ENCODE data around the gene FUBP1. TPM values are rescaled to one million over a fixed set of nuclear protein-coding genes. Genes with fewer than 3 reads are reported as not detected.

Gene FUBP1
- total RNA-seq, 1 experiment from 2014 or later = 271 TPM

DNA sequence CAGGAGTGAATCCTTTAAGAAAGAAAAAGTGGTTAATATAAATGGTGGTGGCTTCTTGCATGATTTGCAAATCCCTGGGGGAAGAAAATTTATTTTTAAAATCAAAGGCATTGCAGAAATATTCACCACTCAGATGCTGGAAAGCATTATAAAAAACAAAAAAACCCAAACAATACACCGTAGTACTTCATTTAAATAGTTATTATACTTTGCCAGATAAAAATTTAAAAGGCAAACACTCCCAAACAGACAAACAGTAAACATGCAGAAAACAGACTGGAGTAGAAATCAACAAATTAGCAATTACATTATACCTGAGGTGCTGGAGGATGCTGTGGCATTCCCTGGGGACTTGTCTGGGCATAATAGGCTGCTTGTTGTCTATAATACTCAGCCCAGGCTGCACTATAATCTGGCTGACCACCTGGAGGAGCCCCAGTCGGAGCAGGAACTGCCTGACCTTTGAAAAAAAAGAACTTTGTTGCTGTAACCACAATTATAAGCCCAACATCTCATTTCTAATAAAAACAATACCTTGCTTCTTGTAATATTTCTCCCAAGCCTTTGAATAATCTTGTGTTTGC, 29.9 kb downstream of the FUBP1 start:
- no peaks in the 10 kb centered on the region for H3K27me3 ChIP-seq (ENCODE audit: insufficient read depth, low read length)
- no peak overlapping the region for H3K23ac ChIP-seq (ENCODE audit: insufficient read length, low read depth, low read length)
- no peak overlapping the region for H3K56ac ChIP-seq (ENCODE audit: insufficient read length, low read depth, low read length)
- no peak overlapping the region for H3K4ac ChIP-seq (ENCODE audit: low read depth, low read length)
- H3T11ph ChIP-seq (ENCODE audit: low read length) = no peak overlapping the region
- no peak overlapping the region for H2BK12ac ChIP-seq (ENCODE audit: insufficient read length, low read depth, low read length)
- H4K8ac ChIP-seq (replicated peaks; ENCODE audit: insufficient read length, low read depth, low read length) = no peak overlapping the region
- no peak overlapping the region for H2BK5ac ChIP-seq (ENCODE audit: insufficient read length, low read length)
- no peak overlapping the region for H4K91ac ChIP-seq (ENCODE audit: insufficient read length, low read depth, low read length)
- H2BK20ac ChIP-seq (ENCODE audit: low read depth, low read length, poor library complexity, severe bottlenecking) = no peak overlapping the region
- no peak for DNase-seq
- H2AK5ac ChIP-seq (ENCODE audit: insufficient read length, low read length) = no peak overlapping the region
- no peaks in the 10 kb centered on the region for H3K79me1 ChIP-seq (ENCODE audit: insufficient read depth, low read depth, low read length, poor library complexity, severe bottlenecking)
- Mint-ChIP-seq H3K36me3 (ENCODE audit: insufficient read depth in 1 of 3, low read depth in 3 of 3) (peaks cover 34 to 81% (median 78%) of the 10 kb centered on the region in 3 experiments; a peak in 6 of 7 replicates), H3K27me3 (ENCODE audit: low read depth) (no peaks in the 10 kb centered on the region), H3K4me3 (no peak overlapping the region), H3K27ac (peak overlapping the region in 2 of 3 experiments; percentile 39 to 47; a peak in 2 of 7 replicates), H3K9me3 (no peaks in the 10 kb centered on the region), H3K4me1 (no peaks in the 10 kb centered on the region)
- WGBS (ENCODE audit: extremely low coverage, insufficient read length, low lambda C conversion rate) = no CpG with 5 or more reads among the region's 2 CpGs
- no peaks in the 10 kb centered on the region for H3K23me2 ChIP-seq (ENCODE audit: insufficient read length, low read depth, low read length, poor library complexity, severe bottlenecking)
- no peak overlapping the region for H3K14ac ChIP-seq (ENCODE audit: insufficient read depth, low read length)
- H3K27ac ChIP-seq (ENCODE audit: insufficient read length, low read depth, low read length) = no peak overlapping the region
- H3K18ac ChIP-seq (ENCODE audit: insufficient read length, low read depth, low read length) = no peak overlapping the region
- no peaks in the 10 kb centered on the region for H3K9me3 ChIP-seq (ENCODE audit: control insufficient read depth, low read depth, low read length)
- no peaks in the 10 kb centered on the region for H3K79me2 ChIP-seq (ENCODE audit: insufficient read depth, low read length)
- no peak overlapping the region for H2BK120ac ChIP-seq (ENCODE audit: low read depth, low read length, poor library complexity, severe bottlenecking)
- H4K5ac ChIP-seq (ENCODE audit: insufficient read length, low read depth, low read length) = no peak overlapping the region
- no peak overlapping the region for H3K4me2 ChIP-seq (ENCODE audit: insufficient read depth, insufficient read length, low read length)
- H2AFZ ChIP-seq (ENCODE audit: low read length) = no peak overlapping the region
- H3K4me1 ChIP-seq (ENCODE audit: insufficient read depth, low read length) = no peaks in the 10 kb centered on the region
- H2BK15ac ChIP-seq (ENCODE audit: low read depth, low read length) = no peak overlapping the region
- TF ChIP-seq, protein P1, sequence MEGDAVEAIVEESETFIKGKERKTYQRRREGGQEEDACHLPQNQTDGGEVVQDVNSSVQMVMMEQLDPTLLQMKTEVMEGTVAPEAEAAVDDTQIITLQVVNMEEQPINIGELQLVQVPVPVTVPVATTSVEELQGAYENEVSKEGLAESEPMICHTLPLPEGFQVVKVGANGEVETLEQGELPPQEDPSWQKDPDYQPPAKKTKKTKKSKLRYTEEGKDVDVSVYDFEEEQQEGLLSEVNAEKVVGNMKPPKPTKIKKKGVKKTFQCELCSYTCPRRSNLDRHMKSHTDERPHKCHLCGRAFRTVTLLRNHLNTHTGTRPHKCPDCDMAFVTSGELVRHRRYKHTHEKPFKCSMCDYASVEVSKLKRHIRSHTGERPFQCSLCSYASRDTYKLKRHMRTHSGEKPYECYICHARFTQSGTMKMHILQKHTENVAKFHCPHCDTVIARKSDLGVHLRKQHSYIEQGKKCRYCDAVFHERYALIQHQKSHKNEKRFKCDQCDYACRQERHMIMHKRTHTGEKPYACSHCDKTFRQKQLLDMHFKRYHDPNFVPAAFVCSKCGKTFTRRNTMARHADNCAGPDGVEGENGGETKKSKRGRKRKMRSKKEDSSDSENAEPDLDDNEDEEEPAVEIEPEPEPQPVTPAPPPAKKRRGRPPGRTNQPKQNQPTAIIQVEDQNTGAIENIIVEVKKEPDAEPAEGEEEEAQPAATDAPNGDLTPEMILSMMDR (conservative IDR thresholded peaks at IDR 0.05) = 0 out of 3 replicates have a peak, but pooled peaks have one; percentile 17
- H4K20me1 ChIP-seq (ENCODE audit: control insufficient read depth, insufficient read depth, insufficient read length) = no peaks in the 10 kb centered on the region
- H3K9ac ChIP-seq (ENCODE audit: extremely low read depth, insufficient read length, low read length) = no peak overlapping the region

All from H9 (cell line).